ENCODE measurements around the gene TRIM62.

DNA sequence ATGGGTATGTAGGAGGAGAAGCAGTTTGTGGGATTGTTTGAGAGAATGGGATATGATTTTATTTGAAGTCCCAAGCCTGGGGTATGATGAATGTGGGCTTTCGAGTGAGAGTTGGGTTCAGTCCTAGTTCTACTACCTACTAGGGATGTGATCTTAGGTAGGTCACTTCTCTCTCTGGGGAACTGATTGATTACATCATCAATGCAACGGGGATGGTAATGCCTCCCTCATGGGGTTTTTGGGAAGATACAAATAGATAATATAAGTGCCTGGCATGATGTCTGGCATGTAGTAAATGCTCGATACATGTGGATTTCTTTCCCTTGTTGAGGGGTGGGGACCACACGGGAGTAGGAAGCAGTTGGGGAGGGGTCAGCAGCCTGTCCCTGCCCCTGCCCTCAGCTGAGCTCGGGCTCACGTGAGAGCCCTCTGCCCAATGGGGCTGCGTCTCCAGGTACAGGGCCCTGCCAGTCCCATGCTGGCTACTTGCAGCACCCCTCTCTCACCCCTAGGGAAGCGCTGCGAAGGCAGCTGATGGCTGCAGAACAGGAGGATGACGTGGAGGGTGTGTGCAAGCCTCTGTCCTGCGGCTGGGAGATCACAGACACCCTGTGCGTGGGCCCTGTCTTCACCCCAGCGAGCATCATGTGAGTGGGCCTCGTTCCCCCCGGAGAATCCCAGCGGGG is 62.2 kb downstream of the TRIM62 start:
- TF ChIP-seq, protein P1, sequence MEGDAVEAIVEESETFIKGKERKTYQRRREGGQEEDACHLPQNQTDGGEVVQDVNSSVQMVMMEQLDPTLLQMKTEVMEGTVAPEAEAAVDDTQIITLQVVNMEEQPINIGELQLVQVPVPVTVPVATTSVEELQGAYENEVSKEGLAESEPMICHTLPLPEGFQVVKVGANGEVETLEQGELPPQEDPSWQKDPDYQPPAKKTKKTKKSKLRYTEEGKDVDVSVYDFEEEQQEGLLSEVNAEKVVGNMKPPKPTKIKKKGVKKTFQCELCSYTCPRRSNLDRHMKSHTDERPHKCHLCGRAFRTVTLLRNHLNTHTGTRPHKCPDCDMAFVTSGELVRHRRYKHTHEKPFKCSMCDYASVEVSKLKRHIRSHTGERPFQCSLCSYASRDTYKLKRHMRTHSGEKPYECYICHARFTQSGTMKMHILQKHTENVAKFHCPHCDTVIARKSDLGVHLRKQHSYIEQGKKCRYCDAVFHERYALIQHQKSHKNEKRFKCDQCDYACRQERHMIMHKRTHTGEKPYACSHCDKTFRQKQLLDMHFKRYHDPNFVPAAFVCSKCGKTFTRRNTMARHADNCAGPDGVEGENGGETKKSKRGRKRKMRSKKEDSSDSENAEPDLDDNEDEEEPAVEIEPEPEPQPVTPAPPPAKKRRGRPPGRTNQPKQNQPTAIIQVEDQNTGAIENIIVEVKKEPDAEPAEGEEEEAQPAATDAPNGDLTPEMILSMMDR (IDR thresholded peaks at IDR 0.05) = no peak
- TF ChIP-seq EP300 (IDR thresholded peaks at IDR 0.05) (no peak), POLR2A (IDR thresholded peaks at IDR 0.05) (no peak)

Measured in ovary (tissue), 3 donors.